A673 (cell line): ENCODE measurements around the gene RGS17. TPM values are rescaled to one million over a fixed set of nuclear protein-coding genes. Genes with fewer than 3 reads are reported as not detected.

Experiments
- BruUV-seq: library from RNA; stranded (reverse); fragments of 400-500 nt; replicated peaks from 2 replicates; lab custom pipeline; 2021; lab: Mats Ljungman, UMichigan
- CTCF ChIA-PET: fragments of 300-600 bp; sonication (Branson Sonifier 250); formaldehyde crosslinking; loops from one replicate; lab custom pipeline; 2022; ENCODE audit warnings: antibody characterized with exemption; lab: Charles Lee
- POLR2A ChIA-PET: fragments of 300-600 bp; sonication (Branson Sonifier 250); formaldehyde crosslinking; loops from one replicate; lab custom pipeline; 2022; ENCODE audit warnings: antibody characterized with exemption; ENCODE audit not compliant: low non-redundant PET; lab: Charles Lee
- DNase-seq: peaks from one replicate; pipeline ENCODE4 v3.0.0-alpha.2; 2015; ENCODE audit warnings: low spot score
- H3K27ac ChIP-seq: fragments of 200-600 bp; sonication (generic); 2 replicates; pipeline ENCODE4 v1.5.1; 2016; ENCODE audit warnings: mixed run types, low read depth, mild to moderate bottlenecking, mixed read lengths, antibody characterized with exemption, low read length; ENCODE audit not compliant: poor library complexity, severe bottlenecking
- H3K27me3 ChIP-seq: fragments of 200-600 bp; sonication (generic); replicated peaks from 2 replicates; pipeline ENCODE4 v1.6.1; 2017; ENCODE audit warnings: mixed run types, low read depth, mild to moderate bottlenecking, mixed read lengths, antibody characterized with exemption, low read length; ENCODE audit not compliant: insufficient read depth, poor library complexity
- H3K36me3 ChIP-seq: fragments of 200-600 bp; sonication (generic); 2 replicates; pipeline ENCODE4 v1.6.1; 2016; ENCODE audit warnings: mixed run types, mild to moderate bottlenecking, mixed read lengths, antibody characterized with exemption, low read length; ENCODE audit not compliant: insufficient read depth, poor library complexity, severe bottlenecking
- H3K4me1 ChIP-seq: fragments of 200-600 bp; sonication (generic); 2 replicates; pipeline ENCODE4 v1.6.1; 2017; ENCODE audit warnings: mixed run types, mild to moderate bottlenecking, mixed read lengths, antibody characterized with exemption, low read length; ENCODE audit not compliant: insufficient read depth, poor library complexity, severe bottlenecking
- H3K4me3 ChIP-seq: fragments of 200-600 bp; sonication (generic); 2 replicates; pipeline ENCODE4 v1.5.1; 2016; ENCODE audit warnings: low read depth, mixed run types, mild to moderate bottlenecking, mixed read lengths, low read length; ENCODE audit not compliant: poor library complexity, severe bottlenecking
- H3K9me3 ChIP-seq: fragments of 200-600 bp; sonication (generic); 2 replicates; pipeline ENCODE4 v1.6.1; 2016; ENCODE audit warnings: mixed run types, low read depth, mild to moderate bottlenecking, mixed read lengths, antibody characterized with exemption, low read length; ENCODE audit not compliant: poor library complexity, severe bottlenecking
- EZH2 ChIP-seq: fragments of 200-600 bp; sonication (generic); IDR thresholded peaks from 2 replicates; pipeline ENCODE4 v1.6.1; 2017; ENCODE audit warnings: borderline replicate concordance, low read depth, mild to moderate bottlenecking, mixed read lengths, antibody characterized with exemption, low read length; ENCODE audit not compliant: poor library complexity, severe bottlenecking
- intact Hi-C: fragments of 100-400 bp; cut with micrococcal nuclease; formaldehyde crosslinking; loops from one replicate; pipeline ENCODE4 v1.10.0; 2022; ENCODE audit not compliant: unreplicated experiment
- total RNA-seq: library from RNA; stranded (reverse); gene quantifications from 2 replicates; pipeline ENCODE4 v1.2.3, GENCODE V29; 2021
- TF ChIP-seq, protein P1 (sequence below): fragments of 300-800, 200-600 bp; sonication (generic); conservative IDR thresholded peaks from 2 replicates; pipeline ENCODE4 v1.5.1; 2017; ENCODE audit warnings: low read depth, mild to moderate bottlenecking, antibody characterized with exemption, low read length, moderate library complexity, mixed read lengths

Gene RGS17
- total RNA-seq, 1 experiment from 2014 or later: 2.4 TPM

DNA sequence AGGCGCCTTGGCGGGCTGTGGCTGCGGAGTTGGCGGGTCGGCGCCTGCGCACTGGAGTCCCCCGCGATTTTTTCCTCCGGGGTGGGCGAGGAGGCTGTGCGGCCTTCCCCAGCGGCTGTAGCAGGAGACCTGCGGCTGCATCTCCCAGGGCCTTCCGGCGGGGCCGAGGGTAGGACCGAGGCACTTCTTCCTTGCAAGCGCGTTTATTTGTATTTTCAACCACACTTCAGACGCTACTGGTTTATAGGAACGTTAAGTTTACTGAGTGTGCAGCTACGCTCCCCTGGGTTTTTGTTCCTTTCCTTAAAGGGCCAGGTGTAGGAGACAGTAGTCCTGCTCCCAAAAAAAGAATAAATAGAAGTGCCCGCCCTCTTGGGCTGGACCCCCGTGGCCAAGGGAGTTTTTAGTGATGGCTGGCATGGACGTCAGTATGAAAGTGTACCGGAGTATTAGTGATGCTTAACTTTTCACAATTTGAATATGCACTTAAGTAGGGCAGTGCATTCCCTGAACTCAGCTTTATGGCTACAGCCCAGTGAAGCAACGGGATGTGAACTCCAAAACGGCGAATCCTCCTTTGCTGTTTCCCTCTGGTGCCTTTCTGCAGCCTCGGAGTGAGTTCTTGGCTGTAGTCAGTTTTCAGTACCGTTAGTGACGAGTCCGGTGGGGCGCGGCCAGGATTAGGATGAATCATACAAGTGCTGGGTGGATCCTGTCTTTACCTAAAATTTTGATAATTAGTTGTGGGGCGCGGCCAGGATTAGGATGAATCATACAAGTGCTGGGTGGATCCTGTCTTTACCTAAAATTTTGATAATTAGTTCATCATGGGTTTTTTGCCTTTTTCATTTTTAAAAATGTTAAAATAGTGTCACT lies 147.2 kb downstream of the RGS17 start:
- peak overlapping the region; percentile 94 for H3K27ac ChIP-seq
- no peaks in the 10 kb centered on the region for H3K27me3 ChIP-seq
- ChIA-PET POLR2A (no interaction called here), CTCF (no interaction called here)
- no peaks in the 10 kb centered on the region for H3K9me3 ChIP-seq
- peak; percentile 73 for DNase-seq
- peak overlapping the region; percentile 95 for H3K4me3 ChIP-seq
- TF ChIP-seq EZH2: no peak
- TF ChIP-seq, protein P1, sequence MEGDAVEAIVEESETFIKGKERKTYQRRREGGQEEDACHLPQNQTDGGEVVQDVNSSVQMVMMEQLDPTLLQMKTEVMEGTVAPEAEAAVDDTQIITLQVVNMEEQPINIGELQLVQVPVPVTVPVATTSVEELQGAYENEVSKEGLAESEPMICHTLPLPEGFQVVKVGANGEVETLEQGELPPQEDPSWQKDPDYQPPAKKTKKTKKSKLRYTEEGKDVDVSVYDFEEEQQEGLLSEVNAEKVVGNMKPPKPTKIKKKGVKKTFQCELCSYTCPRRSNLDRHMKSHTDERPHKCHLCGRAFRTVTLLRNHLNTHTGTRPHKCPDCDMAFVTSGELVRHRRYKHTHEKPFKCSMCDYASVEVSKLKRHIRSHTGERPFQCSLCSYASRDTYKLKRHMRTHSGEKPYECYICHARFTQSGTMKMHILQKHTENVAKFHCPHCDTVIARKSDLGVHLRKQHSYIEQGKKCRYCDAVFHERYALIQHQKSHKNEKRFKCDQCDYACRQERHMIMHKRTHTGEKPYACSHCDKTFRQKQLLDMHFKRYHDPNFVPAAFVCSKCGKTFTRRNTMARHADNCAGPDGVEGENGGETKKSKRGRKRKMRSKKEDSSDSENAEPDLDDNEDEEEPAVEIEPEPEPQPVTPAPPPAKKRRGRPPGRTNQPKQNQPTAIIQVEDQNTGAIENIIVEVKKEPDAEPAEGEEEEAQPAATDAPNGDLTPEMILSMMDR: no peak
- peaks cover 36% of the 10 kb centered on the region for H3K36me3 ChIP-seq
- H3K4me1 ChIP-seq: peaks cover 16% of the 10 kb centered on the region
- BruUV-seq: TSS peak; percentile 69
- intact Hi-C loops: no loop called here

DNA sequence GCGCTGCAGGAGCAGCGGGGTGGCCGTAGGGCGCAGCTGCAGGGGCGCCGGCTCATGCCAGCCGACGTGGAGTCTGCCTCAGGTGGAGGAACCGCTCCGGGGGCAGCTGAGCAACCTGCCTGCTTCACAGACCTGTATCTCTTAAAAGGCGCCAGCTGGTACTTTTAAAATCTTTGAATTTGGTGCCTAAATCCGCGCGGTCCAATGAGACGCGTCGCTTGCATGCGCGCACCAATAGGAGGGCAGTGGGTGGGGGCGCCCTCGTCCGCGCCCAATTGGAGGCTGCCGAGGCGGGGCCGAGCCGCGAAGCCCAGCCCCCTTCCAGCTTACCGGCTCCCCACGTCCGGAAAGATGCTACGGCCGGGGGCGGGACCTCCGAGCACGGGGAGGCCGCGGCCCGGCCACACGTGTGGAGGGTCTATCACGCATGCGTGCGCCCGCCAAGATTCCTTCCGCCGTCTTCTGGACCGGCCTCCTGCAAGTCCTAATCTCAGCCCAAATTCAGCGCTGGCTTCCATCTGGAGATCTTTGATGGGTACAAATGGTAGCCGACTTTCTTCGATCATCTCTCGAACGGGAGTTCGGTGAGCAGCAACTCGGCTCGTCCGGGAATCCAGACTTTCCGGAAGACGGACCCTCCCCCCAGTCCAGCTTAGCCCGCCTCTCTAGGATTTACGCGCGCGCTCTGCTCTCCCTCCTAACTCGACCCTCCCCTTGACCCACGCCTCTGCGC lies 148.0 kb downstream of the RGS17 start, which contains the start of gene FBXO5:
Gene FBXO5, minus strand, starts transcription at position 138 of the 733 bp plus-strand sequence. Its CDS starts 82 bp downstream, at position 56.
- Histone ChIP-seq H3K36me3 (peaks cover 44% of the 10 kb centered on the region), H3K27me3 (no peaks in the 10 kb centered on the region), H3K9me3 (no peaks in the 10 kb centered on the region), H3K4me3 (peak within 1 kb of the TSS; percentile 95), H3K27ac (peak within 1 kb of the TSS; percentile 94), H3K4me1 (peaks cover 23% of the 10 kb centered on the region)
- ChIA-PET CTCF (no interaction called here), POLR2A (no interaction called here)
- no TSS peak for BruUV-seq
- no peak for TF ChIP-seq EZH2
- intact Hi-C loops: no loop called here
- peak; percentile 99 for DNase-seq

DNA sequence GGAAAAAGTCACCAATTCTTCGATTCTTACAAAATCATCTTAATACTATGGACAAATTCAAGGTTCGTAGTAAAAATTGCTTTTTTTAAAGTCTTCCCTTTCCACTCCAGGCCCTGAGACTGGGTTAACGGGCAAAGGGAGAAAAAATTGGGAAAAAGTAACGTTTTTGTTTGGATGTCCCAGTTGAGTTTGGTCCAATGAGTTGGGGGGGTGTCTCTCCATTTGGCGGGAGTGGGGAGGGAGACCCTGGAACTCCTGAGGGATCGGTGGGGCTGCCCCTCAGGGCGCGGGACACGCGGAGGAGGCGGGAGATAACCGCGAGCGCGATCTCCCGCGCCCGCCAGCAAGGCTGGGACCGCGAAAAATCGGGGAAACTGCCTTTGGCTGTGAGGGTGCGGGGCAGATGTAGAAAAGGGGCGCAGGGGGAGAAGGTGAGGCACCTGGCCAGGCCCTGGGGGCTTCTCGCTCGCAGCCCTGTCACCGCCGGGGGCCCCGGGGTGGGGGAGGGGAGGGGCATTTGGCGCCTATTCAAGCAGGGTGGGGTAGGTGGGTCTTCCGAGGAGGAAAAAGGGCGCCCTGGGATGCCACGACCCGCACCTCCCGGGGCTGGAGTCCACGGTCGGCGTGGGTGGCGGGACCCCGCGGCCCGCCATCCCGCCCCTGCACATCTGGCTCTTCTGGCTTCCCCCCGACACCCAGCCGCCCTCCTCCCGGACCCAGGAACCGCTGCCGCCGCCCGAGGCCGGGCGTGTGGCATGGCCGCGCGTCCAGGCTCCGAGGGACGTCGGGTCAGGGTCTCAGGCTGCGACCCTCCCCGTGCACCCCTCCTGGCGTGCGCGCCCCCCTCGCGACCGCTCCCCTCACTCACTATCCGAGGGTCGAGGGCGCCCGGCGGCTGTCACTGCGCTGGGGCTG lies 148.8 kb downstream of the RGS17 start:
- peak; percentile 49 for DNase-seq
- no peaks in the 10 kb centered on the region for H3K9me3 ChIP-seq
- H3K27ac ChIP-seq: peak overlapping the region; percentile 94
- H3K4me1 ChIP-seq: peaks cover 32% of the 10 kb centered on the region
- H3K27me3 ChIP-seq: no peaks in the 10 kb centered on the region
- H3K36me3 ChIP-seq: peaks cover 52% of the 10 kb centered on the region
- TF ChIP-seq EZH2: no peak
- TF ChIP-seq, protein P1: no peak
- no TSS peak for BruUV-seq
- H3K4me3 ChIP-seq: peak overlapping the region; percentile 95
- POLR2A ChIA-PET: no interaction called here
- CTCF ChIA-PET: no interaction called here
- intact Hi-C loops: no loop called here
